WTC11 (cell line): ENCODE data around the gene CRYBA2. TPM values are rescaled to one million over a fixed set of nuclear protein-coding genes. Genes with fewer than 3 reads are reported as not detected.

Experiments
- ATAC-seq: fragments of 200-7000 bp; cut with Tn5 transposase; 2 replicates; pipeline ENCODE4 v1.10.0; 2021; ENCODE audit warnings: mild to moderate bottlenecking, moderate library complexity
- CTCF ChIA-PET: fragments of 300-600 bp; sonication (Branson Sonifier 250); formaldehyde crosslinking; loops from one replicate; lab custom pipeline; 2021; ENCODE audit warnings: antibody characterized with exemption; lab: Charles Lee
- POLR2A ChIA-PET: fragments of 350-600 bp; sonication (Branson Sonifier 250); formaldehyde crosslinking; loops from one replicate; lab custom pipeline; 2021; ENCODE audit warnings: antibody characterized with exemption; lab: Charles Lee
- DNase-seq: peaks from one replicate; pipeline ENCODE4 v3.0.0; 2021; ENCODE audit warnings: low spot score
- H3K27ac Mint-ChIP-seq: 2 replicates; pipeline ENCODE4 v1.8.0; 2021; ENCODE audit warnings: mixed read lengths
- H3K27me3 Mint-ChIP-seq: 2 replicates; pipeline ENCODE4 v1.8.0; 2021; ENCODE audit warnings: low read depth, mild to moderate bottlenecking, moderate library complexity, mixed read lengths
- H3K36me3 Mint-ChIP-seq: 2 replicates; pipeline ENCODE4 v1.8.0; 2021; ENCODE audit warnings: mixed read lengths
- H3K4me1 Mint-ChIP-seq: 2 replicates; pipeline ENCODE4 v1.8.0; 2022; ENCODE audit warnings: mixed read lengths
- H3K4me3 Mint-ChIP-seq: 2 replicates; pipeline ENCODE4 v1.8.0; 2021; ENCODE audit warnings: mild to moderate bottlenecking, moderate library complexity, mixed read lengths
- H3K9me3 Mint-ChIP-seq: 2 replicates; pipeline ENCODE4 v1.8.0; 2021; ENCODE audit warnings: mixed read lengths
- ATF2 ChIP-seq: sonication (generic); formaldehyde crosslinking; IDR thresholded peaks from 2 replicates; pipeline ENCODE4 v1.8.1; 2022; ENCODE audit warnings: low read depth, missing genetic modification reagents, borderline replicate concordance
- ATF6 ChIP-seq: sonication (generic); formaldehyde crosslinking; IDR thresholded peaks from 2 replicates; pipeline ENCODE4 v1.8.1; 2023; ENCODE audit warnings: mild to moderate bottlenecking, missing genetic modification reagents
- E2F5 ChIP-seq: sonication (generic); formaldehyde crosslinking; IDR thresholded peaks from 2 replicates; pipeline ENCODE4 v1.8.1; 2022; ENCODE audit warnings: mild to moderate bottlenecking, moderate library complexity, missing genetic modification reagents
- ESRRA ChIP-seq: sonication (generic); formaldehyde crosslinking; IDR thresholded peaks from 2 replicates; pipeline ENCODE4 v1.8.1; 2022; ENCODE audit warnings: mild to moderate bottlenecking, missing genetic modification reagents, borderline replicate concordance
- IRF1 ChIP-seq: sonication (generic); formaldehyde crosslinking; IDR thresholded peaks from 2 replicates; pipeline ENCODE4 v1.8.0; 2023; ENCODE audit warnings: missing genetic modification reagents
- MLX ChIP-seq: sonication (generic); formaldehyde crosslinking; IDR thresholded peaks from 2 replicates; pipeline ENCODE4 v1.8.1; 2023; ENCODE audit warnings: mild to moderate bottlenecking, missing genetic modification reagents, moderate library complexity
- NR2C2 ChIP-seq: sonication (generic); formaldehyde crosslinking; IDR thresholded peaks from 2 replicates; pipeline ENCODE4 v1.8.0; 2022; ENCODE audit warnings: mild to moderate bottlenecking, missing genetic modification reagents
- RORB ChIP-seq: fragments of 250-450 bp; sonication (Bioruptor Pico); IDR thresholded peaks from 2 replicates; pipeline ENCODE4 v1.9.0; 2021; ENCODE audit warnings: mild to moderate bottlenecking
- USF1 ChIP-seq: sonication (generic); formaldehyde crosslinking; IDR thresholded peaks from 2 replicates; pipeline ENCODE4 v1.8.0; 2022; ENCODE audit warnings: mild to moderate bottlenecking, missing genetic modification reagents
- ZMAT4 ChIP-seq: fragments of 250-450 bp; sonication (Bioruptor Pico); IDR thresholded peaks from 2 replicates; pipeline ENCODE4 v1.9.0; 2021; ENCODE audit warnings: mild to moderate bottlenecking
- ZNF263 ChIP-seq: sonication (generic); formaldehyde crosslinking; IDR thresholded peaks from 2 replicates; pipeline ENCODE4 v1.8.1; 2022; ENCODE audit warnings: low read depth, mild to moderate bottlenecking, moderate library complexity, missing genetic modification reagents
- ZNF281 ChIP-seq: sonication (generic); formaldehyde crosslinking; IDR thresholded peaks from 2 replicates; pipeline ENCODE4 v1.8.0; 2023; ENCODE audit warnings: mild to moderate bottlenecking, missing genetic modification reagents
- ZNF512 ChIP-seq: sonication (generic); formaldehyde crosslinking; IDR thresholded peaks from 2 replicates; pipeline ENCODE4 v1.8.1; 2022; ENCODE audit warnings: missing genetic modification reagents, borderline replicate concordance
- total RNA-seq: library from RNA; stranded (reverse); gene quantifications from 3 replicates; pipeline ENCODE4 v1.2.3, GENCODE V29; 2021

The CRYBA2 gene
- total RNA-seq, 1 experiment from 2014 or later: not detected

- Mint-ChIP-seq H3K27me3 (no peaks in the 10 kb centered on the region), H3K36me3 (no peaks in the 10 kb centered on the region), H3K4me1 (0 out of 2 replicates have a peak, but pooled peaks cover 2% of the 10 kb centered on the region), H3K9me3 (no peaks in the 10 kb centered on the region), H3K27ac (no peak overlapping the region), H3K4me3 (no peak overlapping the region)
- CTCF ChIA-PET: interaction anchor here (0.6 to 8.4 kb wide), 7 partner anchors 14 to 148 kb away, joined by 3 to 91 read pairs (median 9); no protein-coding TSS in a partner anchor
- TF ChIP-seq ATF6 (CRISPR knock-in tag) (no peak), USF1 (CRISPR knock-in tag) (no peak), MLX (CRISPR knock-in tag) (no peak), ESRRA (CRISPR knock-in tag) (no peak), NR2C2 (CRISPR knock-in tag) (no peak)
- no peak for DNase-seq
- no peak for ATAC-seq
- POLR2A ChIA-PET: no interaction called here
Observed at GRCh38 chr2:219024059-219024458, 30.8 kb upstream of the CRYBA2 start.

GRCh38 chr2:219023045-219023605, 29.9 kb upstream of the CRYBA2 start:
- ChIA-PET POLR2A (no interaction called here), CTCF (interaction anchor here (1.6 to 2.3 kb wide), 2 partner anchors 13 to 96 kb away, joined by 7 to 11 read pairs; no protein-coding TSS in a partner anchor)
- Mint-ChIP-seq H3K36me3 (no peaks in the 10 kb centered on the region), H3K4me3 (no peak overlapping the region), H3K9me3 (no peaks in the 10 kb centered on the region), H3K4me1 (0 out of 2 replicates have a peak, but pooled peaks cover 2% of the 10 kb centered on the region), H3K27me3 (no peaks in the 10 kb centered on the region), H3K27ac (no peak overlapping the region)
- TF ChIP-seq ATF6 (CRISPR knock-in tag) (no peak), ZNF281 (CRISPR knock-in tag) (no peak), ZNF512 (CRISPR knock-in tag) (no peak), IRF1 (CRISPR knock-in tag) (no peak)
- ATAC-seq (no peak), DNase-seq (no peak)

GRCh38 chr2:219022616-219023015, 29.4 kb upstream of the CRYBA2 start:
- H3K9me3 Mint-ChIP-seq: no peaks in the 10 kb centered on the region
- ATAC-seq (no peak), DNase-seq (no peak)
- no peaks in the 10 kb centered on the region for H3K36me3 Mint-ChIP-seq
- ChIA-PET CTCF (no interaction called here), POLR2A (no interaction called here)
- no peak overlapping the region for H3K27ac Mint-ChIP-seq
- H3K27me3 Mint-ChIP-seq: no peaks in the 10 kb centered on the region
- 0 out of 2 replicates have a peak, but pooled peaks cover 2% of the 10 kb centered on the region for H3K4me1 Mint-ChIP-seq
- no peak overlapping the region for H3K4me3 Mint-ChIP-seq
- no peak for TF ChIP-seq ZNF263 (CRISPR knock-in tag)
- TF ChIP-seq E2F5 (CRISPR knock-in tag): no peak
- no peak for TF ChIP-seq ZMAT4 (CRISPR knock-in tag)
- TF ChIP-seq ATF2 (CRISPR knock-in tag): no peak
- TF ChIP-seq RORB (CRISPR knock-in tag): no peak
